DOHH2 (cell line): Measurements from ENCODE around the gene FGGY.

Source experiments
- H3F3A ChIP-seq: fragments of 200-600 bp; sonication (generic), shearing (Covaris generic); 2 replicates; pipeline ENCODE4 v1.6.0; 2016; ENCODE audit warnings: antibody characterized with exemption, mild to moderate bottlenecking; ENCODE audit not compliant: control insufficient read depth, insufficient read depth
- H3K27ac ChIP-seq: fragments of 200-600 bp; sonication (generic); 2 replicates; pipeline ENCODE4 v1.5.1; 2014; ENCODE audit warnings: low read depth, mild to moderate bottlenecking, low read length, moderate library complexity
- H3K27me3 ChIP-seq: fragments of 200-600 bp; sonication (generic); 2 replicates; pipeline ENCODE4 v1.6.1; 2014; ENCODE audit warnings: mild to moderate bottlenecking, low read length, mixed read lengths; ENCODE audit not compliant: control insufficient read depth
- H3K36me3 ChIP-seq: fragments of 200-600 bp; sonication (generic); 2 replicates; pipeline ENCODE4 v1.6.1; 2014; ENCODE audit warnings: mild to moderate bottlenecking, low read length, moderate library complexity, mixed read lengths; ENCODE audit not compliant: control insufficient read depth
- H3K4me1 ChIP-seq: fragments of 200-600 bp; sonication (generic); 2 replicates; pipeline ENCODE4 v1.6.1; 2014; ENCODE audit warnings: mild to moderate bottlenecking, low read length, mixed read lengths; ENCODE audit not compliant: control insufficient read depth
- H3K4me2 ChIP-seq: fragments of 200-600 bp; sonication (generic); 2 replicates; pipeline ENCODE4 v1.6.0; 2014; ENCODE audit warnings: mild to moderate bottlenecking, low read length, moderate library complexity
- H3K4me3 ChIP-seq: fragments of 200-600 bp; sonication (generic); 2 replicates; pipeline ENCODE4 v1.5.1; 2014; ENCODE audit warnings: mild to moderate bottlenecking, low read length, mixed read lengths
- H3K79me2 ChIP-seq: fragments of 200-600 bp; sonication (generic); 2 replicates; pipeline ENCODE4 v1.6.1; 2014; ENCODE audit warnings: mild to moderate bottlenecking, low read length, mixed read lengths; ENCODE audit not compliant: control insufficient read depth
- H3K9me2 ChIP-seq: fragments of 200-600 bp; sonication (generic); replicated peaks from 2 replicates; pipeline ENCODE4 v1.6.1; 2014; ENCODE audit warnings: mild to moderate bottlenecking, low read length, mixed read lengths; ENCODE audit not compliant: control insufficient read depth
- H3K9me3 ChIP-seq: fragments of 200-600 bp; sonication (generic); 2 replicates; pipeline ENCODE4 v1.6.1; 2014; ENCODE audit warnings: antibody characterized with exemption, low read length, mixed read lengths; ENCODE audit not compliant: control insufficient read depth, insufficient read depth
- H4K20me1 ChIP-seq: fragments of 200-600 bp; sonication (generic); 2 replicates; pipeline ENCODE4 v1.6.0; 2014; ENCODE audit warnings: low read depth, mild to moderate bottlenecking, antibody characterized with exemption, low read length, moderate library complexity; ENCODE audit not compliant: control insufficient read depth, insufficient read depth
- CTCF ChIP-seq: fragments of 200-600 bp; sonication (generic); IDR thresholded peaks from one replicate; pipeline ENCODE4 v1.5.1; 2014; ENCODE audit warnings: antibody characterized with exemption, mild to moderate bottlenecking, low read depth, low read length; ENCODE audit not compliant: poor library complexity, severe bottlenecking
- EZH2phosphoT487 ChIP-seq: fragments of 200-600 bp; sonication (generic); IDR thresholded peaks from 2 replicates; pipeline ENCODE4 v1.6.1; 2017; ENCODE audit warnings: borderline replicate concordance, mild to moderate bottlenecking, antibody characterized with exemption, low read length, moderate library complexity, mixed read lengths

The FGGY gene

GRCh38 chr1:59314776-59315528 is 18.1 kb downstream of the FGGY start:
- H3K4me1 ChIP-seq = no peaks in the 10 kb centered on the region
- H3K36me3 ChIP-seq = no peaks in the 10 kb centered on the region
- H3K79me2 ChIP-seq = no peaks in the 10 kb centered on the region
- no peaks in the 10 kb centered on the region for H3K27me3 ChIP-seq
- no peak overlapping the region for H3K4me3 ChIP-seq
- H3F3A ChIP-seq = no peaks in the 10 kb centered on the region
- no peaks in the 10 kb centered on the region for H4K20me1 ChIP-seq
- no peak overlapping the region for H3K4me2 ChIP-seq
- H3K9me3 ChIP-seq = no peaks in the 10 kb centered on the region
- H3K9me2 ChIP-seq = no peaks in the 10 kb centered on the region
- no peak overlapping the region for H3K27ac ChIP-seq
- TF ChIP-seq CTCF (no peak), EZH2phosphoT487 (no peak)

- Histone ChIP-seq H4K20me1 (no peaks in the 10 kb centered on the region), H3K79me2 (no peaks in the 10 kb centered on the region), H3K4me2 (no peak overlapping the region), H3K36me3 (no peaks in the 10 kb centered on the region), H3F3A (no peaks in the 10 kb centered on the region), H3K9me3 (no peaks in the 10 kb centered on the region), H3K4me1 (no peaks in the 10 kb centered on the region), H3K9me2 (no peaks in the 10 kb centered on the region), H3K4me3 (no peak overlapping the region), H3K27ac (no peak overlapping the region), H3K27me3 (no peaks in the 10 kb centered on the region)
- TF ChIP-seq EZH2phosphoT487 = no peak
- no peak for TF ChIP-seq CTCF
Measured at GRCh38 chr1:59315529-59316463, 18.9 kb downstream of the FGGY start.

- TF ChIP-seq CTCF = no peak
- no peak for TF ChIP-seq EZH2phosphoT487
- Histone ChIP-seq H4K20me1 (no peaks in the 10 kb centered on the region), H3K27me3 (no peaks in the 10 kb centered on the region), H3K4me2 (no peak overlapping the region), H3K9me2 (no peaks in the 10 kb centered on the region), H3K79me2 (no peaks in the 10 kb centered on the region), H3K36me3 (no peaks in the 10 kb centered on the region), H3K4me1 (no peaks in the 10 kb centered on the region), H3K27ac (no peak overlapping the region), H3K9me3 (no peaks in the 10 kb centered on the region), H3K4me3 (no peak overlapping the region), H3F3A (no peaks in the 10 kb centered on the region)
Measured at GRCh38 chr1:59316497-59317128, 19.7 kb downstream of the FGGY start.
